GM18867 (cell line): ENCODE data around the gene NMT1.

ENCODE experiments used
- ATAC-seq: cut with Tn5 transposase; IDR thresholded peaks from one replicate; pipeline ENCODE4 v1.9.1; 2021; ENCODE audit warnings: mild to moderate bottlenecking, moderate library complexity; ENCODE audit not compliant: unreplicated experiment

The NMT1 gene

DNA sequence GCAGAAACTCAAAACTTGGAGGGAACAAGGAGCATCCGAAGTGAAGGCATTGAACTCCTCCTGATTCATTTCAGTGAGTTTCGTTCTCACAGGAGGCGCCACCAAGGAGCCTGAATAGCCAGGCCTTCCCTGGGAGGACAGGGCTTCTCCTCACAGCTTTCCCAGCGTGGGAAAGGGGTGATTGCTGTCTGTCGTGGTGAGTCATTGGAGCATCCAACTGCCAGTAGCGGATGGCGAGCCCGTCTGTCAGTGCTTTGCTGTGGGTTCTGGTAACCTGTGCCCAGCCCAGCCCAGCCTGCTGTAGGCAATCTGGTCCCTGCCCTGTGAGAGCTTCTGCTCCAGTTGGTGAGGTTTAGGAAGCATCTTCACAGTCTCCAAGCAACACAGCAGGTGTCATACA, 42.9 kb downstream of the NMT1 start:
- no peak for ATAC-seq

- ATAC-seq, result no peak
These were observed 43.4 kb downstream of the NMT1 start for GRCh38 chr17:45104497-45104896.

GRCh38 chr17:45104907-45105624, 43.9 kb downstream of the NMT1 start:
- no peak for ATAC-seq

GRCh38 chr17:45106096-45106495, 45.0 kb downstream of the NMT1 start:
- ATAC-seq, result no peak

DNA sequence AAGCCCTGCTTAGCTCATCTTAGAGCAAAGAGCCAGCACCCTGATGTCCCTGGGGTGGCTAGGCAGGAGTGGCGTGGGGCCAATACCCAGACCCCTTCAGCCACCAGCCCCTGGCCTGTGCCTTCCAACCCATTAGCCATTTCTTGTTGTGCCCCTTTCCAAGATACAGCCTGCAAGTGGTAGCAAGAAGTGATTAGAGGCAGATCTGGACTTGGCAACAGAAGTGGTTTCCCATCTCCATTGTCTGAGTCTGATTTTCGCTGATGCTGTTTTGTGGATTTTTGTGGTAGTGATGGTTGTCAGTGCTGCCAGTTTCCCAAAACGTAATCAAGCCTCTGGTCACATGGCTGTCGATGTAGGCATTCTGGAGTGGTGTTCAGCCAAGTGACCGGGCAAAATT, 45.5 kb downstream of the NMT1 start:
- ATAC-seq, result no peak

GRCh38 chr17:45107293-45108010, 46.3 kb downstream of the NMT1 start:
- no peak for ATAC-seq

DNA sequence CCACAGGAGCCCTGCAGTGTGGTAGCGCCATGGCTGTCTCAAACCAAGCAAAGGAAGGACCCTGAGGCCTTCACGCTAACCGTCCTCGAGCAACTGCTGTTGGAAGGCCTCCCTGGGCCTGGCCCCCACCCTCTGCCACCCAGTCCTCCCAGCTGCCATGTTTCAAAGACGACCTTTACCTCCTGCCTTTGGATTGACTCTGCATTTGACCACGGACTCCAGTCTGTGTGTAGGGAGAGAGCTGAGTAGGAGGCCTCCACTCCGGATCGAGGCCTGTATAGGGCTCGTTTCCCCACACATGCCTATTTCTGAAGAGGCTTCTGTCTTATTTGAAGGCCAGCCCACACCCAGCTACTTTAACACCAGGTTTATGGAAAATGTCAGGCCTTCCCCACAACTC, 46.9 kb downstream of the NMT1 start:
- no peak for ATAC-seq

DNA sequence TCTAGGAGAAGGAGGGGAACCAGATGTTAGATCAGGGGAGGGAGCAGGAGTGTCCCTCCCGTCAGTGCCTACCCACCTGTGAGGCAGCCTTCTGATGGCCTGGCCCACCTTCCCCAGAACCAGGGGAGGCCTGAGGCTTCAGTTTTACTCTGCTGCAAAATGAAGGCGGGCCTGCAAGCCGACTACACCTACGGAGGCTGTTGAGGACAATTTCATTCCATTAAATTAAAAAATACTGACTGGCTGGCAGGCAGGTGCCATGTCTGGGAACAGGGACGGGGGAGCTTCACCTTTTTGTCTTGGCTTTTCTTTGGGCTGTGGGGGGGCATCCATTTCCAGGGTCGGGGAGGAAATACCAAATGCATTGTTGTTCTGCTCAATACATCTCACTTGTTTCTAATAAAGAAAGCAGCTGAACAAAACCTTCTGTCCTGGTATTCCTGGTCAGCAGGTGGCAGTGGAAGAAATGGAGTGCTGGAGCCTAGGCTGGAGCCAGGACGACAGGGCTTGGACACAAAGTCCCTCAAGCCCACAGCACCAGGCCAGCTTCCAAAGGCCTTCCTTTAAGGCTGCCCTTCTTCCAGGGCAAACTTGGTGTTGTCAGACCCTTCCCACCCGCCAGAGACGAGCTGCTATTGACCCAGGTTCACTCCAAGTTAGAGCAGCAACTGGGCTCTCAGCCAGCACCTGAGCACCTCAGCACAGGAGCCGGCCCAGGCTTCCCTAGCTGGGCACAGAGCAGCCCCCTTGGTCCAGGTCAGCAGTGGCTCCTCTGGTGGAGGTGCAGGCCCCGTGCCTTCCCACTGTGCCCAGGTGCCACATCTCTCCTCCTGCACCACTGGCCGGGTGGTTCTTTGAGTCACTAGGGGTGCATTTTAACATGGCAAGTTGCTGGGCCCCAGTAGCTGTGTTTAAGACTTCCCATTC, 47.7 kb downstream of the NMT1 start:
- no peak for ATAC-seq

DNA sequence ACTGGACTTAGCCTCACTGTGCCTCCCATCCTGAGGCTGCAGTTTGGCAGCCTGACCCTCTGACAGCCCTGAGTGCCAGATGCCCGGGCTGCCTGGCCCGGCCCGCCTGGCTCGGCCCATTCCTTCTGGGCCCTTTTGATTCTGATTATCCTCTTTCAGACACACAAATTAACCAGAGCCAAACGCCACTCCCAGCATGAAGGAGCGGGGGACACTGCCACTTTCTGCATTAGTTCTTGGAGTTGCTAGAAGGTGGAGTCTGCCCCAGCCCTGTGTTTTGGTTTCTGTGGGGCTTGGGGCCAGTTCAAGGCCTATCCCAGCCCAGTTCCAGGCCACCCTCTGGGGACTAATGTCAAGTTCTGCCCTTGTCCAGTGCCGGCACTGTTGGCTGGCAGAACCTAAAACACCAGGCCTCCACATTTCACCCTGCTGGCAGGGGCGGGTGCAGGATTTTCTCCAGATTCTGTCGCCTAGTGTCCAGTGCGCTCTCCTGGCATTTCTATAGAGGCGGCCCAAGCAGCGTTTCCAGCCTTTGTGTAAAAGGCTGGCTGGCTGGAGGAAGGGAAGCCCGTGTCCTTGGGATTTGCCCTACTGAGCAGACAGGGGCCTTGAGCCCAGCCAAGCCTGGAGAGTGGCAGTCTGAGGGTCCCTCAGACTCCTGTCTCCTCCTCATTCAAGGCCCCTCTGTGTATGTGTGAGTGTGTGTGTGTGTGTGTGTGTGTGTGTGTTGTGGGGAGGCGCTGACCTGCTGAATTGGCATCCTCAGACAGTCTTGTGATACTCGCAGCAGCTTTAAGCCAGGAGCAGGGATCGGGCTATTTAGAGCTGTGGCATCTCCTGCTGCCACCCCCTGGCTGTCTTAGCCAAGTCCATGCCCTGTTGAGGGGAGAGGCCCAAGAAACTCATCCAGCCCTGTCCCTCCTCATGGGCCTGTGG, 49.8 kb downstream of the NMT1 start:
- ATAC-seq, result no peak

DNA sequence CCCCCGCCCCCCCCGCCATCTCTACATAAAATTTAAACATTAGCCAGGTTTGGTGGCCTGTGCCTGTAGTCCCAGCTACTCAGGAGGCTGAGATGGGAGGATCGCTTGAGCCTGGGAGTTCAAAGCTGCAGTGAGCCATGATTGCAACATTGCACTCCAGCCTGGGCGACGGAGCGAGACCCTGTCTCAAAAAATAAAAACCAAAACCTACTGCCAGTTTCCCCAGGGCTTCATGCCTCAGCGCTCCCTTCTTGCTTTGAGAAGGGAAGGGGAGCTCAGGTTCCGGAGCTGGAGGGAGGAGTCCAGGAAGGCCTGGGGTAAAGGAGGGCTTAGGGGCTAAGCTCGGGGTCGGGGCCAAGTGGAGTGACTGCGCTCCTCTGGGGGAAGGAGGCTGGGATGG, 50.7 kb downstream of the NMT1 start:
- no peak for ATAC-seq

- no peak for ATAC-seq
These were observed 51.7 kb downstream of the NMT1 start for GRCh38 chr17:45112559-45113423.

DNA sequence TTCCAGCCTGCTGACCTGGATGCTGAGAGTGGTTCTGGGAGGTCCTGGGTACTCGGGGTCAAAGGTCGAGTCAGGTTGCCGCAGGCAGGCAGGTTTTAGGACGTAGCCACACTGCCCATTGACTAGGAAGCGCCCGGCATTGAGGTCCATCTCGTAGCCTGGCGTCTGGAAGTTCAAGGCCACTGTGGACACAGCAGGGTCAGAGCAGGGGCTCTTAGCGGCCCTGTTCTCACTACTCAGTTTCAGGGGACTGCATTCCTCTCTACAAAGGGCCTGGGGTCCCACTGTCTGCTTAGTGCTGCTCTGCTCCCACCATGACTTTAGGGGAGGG, 52.3 kb downstream of the NMT1 start:
- no peak for ATAC-seq

DNA sequence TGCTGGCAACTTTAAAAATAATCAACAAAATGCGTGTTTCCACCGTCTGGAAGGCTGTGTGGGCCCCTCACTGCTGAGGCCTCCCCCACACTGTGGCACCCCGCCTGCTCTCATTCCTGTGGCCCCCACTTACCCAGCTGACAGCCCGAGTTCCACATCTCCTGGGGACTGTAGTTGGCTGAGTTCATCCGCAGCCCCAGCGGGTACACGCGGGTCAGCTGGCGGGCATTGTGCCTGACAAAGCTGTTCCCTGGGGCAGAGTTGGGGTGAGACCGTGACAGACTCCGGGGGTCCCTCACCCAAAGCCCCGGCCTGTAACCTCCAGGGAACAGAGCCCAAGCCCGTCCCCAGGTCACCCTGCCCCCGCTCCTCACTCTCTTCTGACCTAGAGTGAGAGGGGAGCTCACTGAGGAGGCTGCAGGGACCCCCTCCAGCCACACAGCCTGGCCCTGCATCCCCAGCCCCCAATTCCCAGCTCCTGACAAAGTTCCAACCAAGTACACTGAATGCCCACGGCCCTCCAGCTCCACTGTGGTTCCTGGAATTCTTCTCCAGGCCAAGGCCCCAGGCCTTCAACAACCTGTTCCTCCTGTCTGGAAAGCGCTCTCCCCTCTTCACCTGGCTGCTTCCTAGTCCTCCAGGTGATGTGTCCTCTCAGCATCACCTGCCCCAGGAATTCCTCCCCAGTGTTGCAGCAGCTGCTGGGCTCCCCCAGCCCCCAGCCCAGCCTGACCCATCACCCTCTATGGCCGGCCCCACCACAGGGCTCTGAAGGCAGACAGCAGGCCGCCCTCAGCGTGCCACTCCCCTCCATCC, 53.2 kb downstream of the NMT1 start:
- no peak for ATAC-seq

- no peak for ATAC-seq
These were observed 54.0 kb downstream of the NMT1 start for GRCh38 chr17:45115015-45115625.

DNA sequence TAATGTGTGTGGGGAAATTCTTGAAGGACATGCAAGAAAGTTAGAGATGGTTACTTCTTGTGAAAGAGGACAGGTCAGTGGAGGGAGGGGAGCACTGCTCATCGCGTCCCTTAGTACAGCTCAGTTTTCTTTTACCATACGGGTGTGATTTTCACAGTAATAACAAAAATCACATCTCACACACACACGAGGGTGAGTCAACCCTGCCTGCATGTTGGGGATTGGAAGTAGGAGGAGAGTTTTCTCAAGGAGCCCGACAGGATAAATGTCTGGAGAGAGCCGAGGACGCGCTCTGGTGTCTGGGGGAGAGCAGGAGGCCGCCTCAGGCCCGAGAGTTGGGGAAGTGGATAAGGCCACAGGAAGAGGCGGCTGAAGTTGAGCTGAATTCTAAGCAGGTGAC, 54.8 kb downstream of the NMT1 start:
- no peak for ATAC-seq

- no peak for ATAC-seq
These were observed 55.4 kb downstream of the NMT1 start for GRCh38 chr17:45116434-45117016.

DNA sequence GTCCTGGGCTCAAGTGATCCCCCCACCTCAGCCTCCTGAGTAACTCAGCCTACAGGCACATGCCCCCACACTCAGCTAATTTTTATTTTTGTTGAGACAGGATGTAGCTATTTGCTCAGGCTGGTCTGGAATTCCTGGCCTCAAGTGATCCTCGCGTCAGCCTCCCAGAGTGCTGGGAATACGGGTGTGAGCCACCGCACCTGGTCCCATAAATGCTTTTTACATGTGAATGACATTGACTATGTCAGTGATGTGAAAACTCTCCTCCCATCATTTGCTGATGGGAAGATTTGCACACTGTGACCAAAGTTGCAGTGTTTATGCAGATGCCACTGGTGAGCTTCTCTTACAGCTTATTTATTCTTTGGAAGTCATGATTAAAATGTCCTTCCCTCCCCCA, 56.2 kb downstream of the NMT1 start:
- no peak for ATAC-seq
